Jurkat, Clone E6-1 (cell line): ENCODE data around the gene PPARD.

Experiments used
- DNase-seq: peaks from one replicate; pipeline ENCODE4 v3.0.0-alpha.2; 2011; ENCODE audit warnings: low read depth, low spot score
- H3K4me3 ChIP-seq: 2 replicates; pipeline ENCODE4 v1.5.1; 2011; ENCODE audit warnings: mild to moderate bottlenecking, low read length, control low read depth, moderate library complexity

The PPARD gene

GRCh38 chr6:35449287-35449881 lies 107.0 kb downstream of the PPARD start:
- DNase-seq, result peak; percentile 64
- no peak overlapping the region for H3K4me3 ChIP-seq

GRCh38 chr6:35451354-35452182 lies 109.2 kb downstream of the PPARD start:
- DNase-seq, result no peak

GRCh38 chr6:35452183-35453090 lies 110.1 kb downstream of the PPARD start, which contains the start of gene FANCE:
Gene FANCE, plus strand, starts transcription at chr6:35452338. Its CDS starts 208 bp downstream, at chr6:35452546.
- peak within 1 kb of the TSS; percentile 62 for H3K4me3 ChIP-seq
- DNase-seq, result peak; percentile 72

More at GRCh38 chr6:35451354-35452182, 109.2 kb downstream of the PPARD start:
- H3K4me3 ChIP-seq, result peak overlapping the region; percentile 62

GRCh38 chr6:35453236-35453635 lies 110.9 kb downstream of the PPARD start:
- peak overlapping the region; percentile 62 for H3K4me3 ChIP-seq
- no peak for DNase-seq

GRCh38 chr6:35454391-35455110 lies 112.2 kb downstream of the PPARD start:
- no peak overlapping the region for H3K4me3 ChIP-seq
- DNase-seq, result no peak

GRCh38 chr6:35457907-35458306 lies 115.5 kb downstream of the PPARD start:
- no peak overlapping the region for H3K4me3 ChIP-seq
- no peak for DNase-seq

GRCh38 chr6:35461270-35461669 lies 118.9 kb downstream of the PPARD start:
- H3K4me3 ChIP-seq, result no peak overlapping the region
- DNase-seq, result no peak

GRCh38 chr6:35463292-35463691 lies 120.9 kb downstream of the PPARD start:
- DNase-seq, result no peak
- H3K4me3 ChIP-seq, result no peak overlapping the region

- DNase-seq, result no peak
- no peak overlapping the region for H3K4me3 ChIP-seq
Observed at GRCh38 chr6:35465646-35466045, 123.3 kb downstream of the PPARD start.

- H3K4me3 ChIP-seq, result peak within 1 kb of the TSS; percentile 94
- DNase-seq, result peak; percentile 98
Observed at GRCh38 chr6:35468181-35468979, 126.0 kb downstream of the PPARD start, which contains the start of gene RPL10A. Gene RPL10A, plus strand, starts transcription at chr6:35468401. Its CDS starts 34 bp downstream, at chr6:35468435.

GRCh38 chr6:35468980-35469750 lies 126.8 kb downstream of the PPARD start:
- no peak for DNase-seq
- peak overlapping the region; percentile 94 for H3K4me3 ChIP-seq

- no peak for DNase-seq
- peak overlapping the region; percentile 94 for H3K4me3 ChIP-seq
Observed at GRCh38 chr6:35469751-35470662, 127.6 kb downstream of the PPARD start.

GRCh38 chr6:35470663-35471120 lies 128.3 kb downstream of the PPARD start:
- no peak overlapping the region for H3K4me3 ChIP-seq
- no peak for DNase-seq

- no peak overlapping the region for H3K4me3 ChIP-seq
Observed at GRCh38 chr6:35471836-35472345, 129.5 kb downstream of the PPARD start.

GRCh38 chr6:35473075-35473849 lies 130.9 kb downstream of the PPARD start:
- H3K4me3 ChIP-seq, result no peak overlapping the region
- DNase-seq, result no peak

More at GRCh38 chr6:35471836-35472345, 129.5 kb downstream of the PPARD start:
- no peak for DNase-seq
